GM12878 (cell line): Measurements from ENCODE around the gene GRM6. TPM values are rescaled to one million over a fixed set of nuclear protein-coding genes. Genes with fewer than 3 reads are reported as not detected.

ENCODE experiments used
- ATAC-seq: fragments of 200-7000 bp; cut with Tn5 transposase; 3 replicates; pipeline ENCODE4 v1.9.1; 2020; ENCODE audit warnings: mild to moderate bottlenecking, moderate library complexity
- Bru-seq: library from RNA; stranded (reverse); fragments of 400-500 nt; gene quantifications from one replicate; lab custom pipeline; 2021; lab: Mats Ljungman, UMichigan
- BruChase-seq, 2 experiments: library from RNA; stranded (reverse); fragments of 400-500 nt; gene quantifications; one replicate each; lab custom pipeline; 2021; lab: Mats Ljungman, UMichigan
- BruUV-seq: library from RNA; stranded (reverse); fragments of 400-500 nt; replicated peaks from 2 replicates; lab custom pipeline; 2021; lab: Mats Ljungman, UMichigan
- CTCF ChIA-PET: fragments of 300-600 bp; sonication (Branson Sonifier 250); formaldehyde crosslinking; extraction: SDS; loops from one replicate; lab custom pipeline; 2021; ENCODE audit warnings: inconsistent platforms; lab: Yijun Ruan, JAX
- POLR2A ChIA-PET: fragments of 350-600 bp; formaldehyde crosslinking; extraction: SDS; loops from one replicate; lab custom pipeline; 2021; ENCODE audit warnings: inconsistent platforms; lab: Charles Lee
- RAD21 ChIA-PET: fragments of 300-600 bp; sonication (Branson Sonifier 250); formaldehyde crosslinking; loops from one replicate; lab custom pipeline; 2023; ENCODE audit warnings: antibody characterized with exemption; ENCODE audit not compliant: unreplicated experiment; lab: Charles Lee
- SMC1A ChIA-PET: fragments of 300-600 bp; sonication (Branson Sonifier 250); formaldehyde crosslinking; loops from one replicate; lab custom pipeline; 2023; ENCODE audit not compliant: unreplicated experiment, uncharacterized antibody; lab: Charles Lee
- DNase-seq: peaks from one replicate; pipeline ENCODE4 v3.0.0-alpha.2; 2011; ENCODE audit warnings: low read depth, low spot score
- FAIRE-seq: peaks from 3 replicates; lab custom pipeline; 2011; peaks lifted over from hg19 to GRCh38; lab: Jason Lieb, UNC
- H2AFZ ChIP-seq: 2 replicates; pipeline ENCODE4 v1.6.0; 2011; ENCODE audit warnings: low read depth, low read length, control low read depth; ENCODE audit not compliant: control insufficient read depth
- H3K27ac ChIP-seq: 2 replicates; pipeline ENCODE4 v1.5.1; 2011; ENCODE audit warnings: control low read depth; ENCODE audit not compliant: control insufficient read depth, insufficient read depth
- H3K27me3 ChIP-seq, 2 experiments: replicated peaks in 1 of 2; 2 replicates each; pipeline versions ENCODE4 v1.6.0 to v1.6.1; 2011; ENCODE audit warnings: low read length in 1 of 2; ENCODE audit not compliant: control insufficient read depth in 2 of 2, insufficient read depth in 2 of 2
- H3K36me3 ChIP-seq, 2 experiments: 2 replicates each; pipeline ENCODE4 v1.5.1; 2011; ENCODE audit warnings: low read length in 1 of 2; ENCODE audit not compliant: control insufficient read depth in 2 of 2, insufficient read depth in 2 of 2
- H3K4me1 ChIP-seq: 2 replicates; pipeline ENCODE4 v1.6.1; 2011; ENCODE audit warnings: mild to moderate bottlenecking, low read length, moderate library complexity, mixed read lengths; ENCODE audit not compliant: control insufficient read depth, insufficient read depth
- H3K4me2 ChIP-seq: 2 replicates; pipeline ENCODE4 v1.6.0; 2011; ENCODE audit warnings: control low read depth; ENCODE audit not compliant: control insufficient read depth, insufficient read depth
- H3K4me3 ChIP-seq: fragments of 200-600 bp; sonication (generic); 2 replicates; pipeline ENCODE4 v1.5.1; 2016
- H3K79me2 ChIP-seq: 2 replicates; pipeline ENCODE4 v1.6.0; 2011; ENCODE audit warnings: low read length; ENCODE audit not compliant: control insufficient read depth, insufficient read depth
- H3K9ac ChIP-seq: 2 replicates; pipeline ENCODE4 v1.8.0; 2011; ENCODE audit warnings: low read length, control low read depth, mixed read lengths; ENCODE audit not compliant: control insufficient read depth, insufficient read depth
- H3K9me3 ChIP-seq: replicated peaks from 3 replicates; pipeline ENCODE4 v1.5.1; 2011; ENCODE audit warnings: mild to moderate bottlenecking, low read length; ENCODE audit not compliant: control insufficient read depth, insufficient read depth
- H4K20me1 ChIP-seq: 2 replicates; pipeline ENCODE4 v1.6.0; 2011; ENCODE audit not compliant: control insufficient read depth, insufficient read depth
- ATF3 ChIP-seq: IDR thresholded peaks from 2 replicates; pipeline ENCODE4 v1.6.1; 2011; ENCODE audit warnings: low read depth, mild to moderate bottlenecking, low read length, moderate library complexity, borderline replicate concordance; ENCODE audit errors: extremely low read depth
- EZH2 ChIP-seq: IDR thresholded peaks from 2 replicates; pipeline ENCODE4 v1.6.1; 2012; ENCODE audit warnings: low read depth, mild to moderate bottlenecking, control low read depth, inconsistent platforms, low read length, borderline replicate concordance; ENCODE audit not compliant: control insufficient read depth
- HCFC1 ChIP-seq: fragments of 150-350 bp; IDR thresholded peaks from 2 replicates; pipeline ENCODE4 v1.6.1; 2014; ENCODE audit warnings: low read length
- MTA2 ChIP-seq: fragments of 450-650 bp; IDR thresholded peaks from 2 replicates; pipeline ENCODE4 v1.6.1; 2016; ENCODE audit warnings: low read depth, mild to moderate bottlenecking, moderate library complexity
- MXI1 ChIP-seq: fragments of 150-350 bp; IDR thresholded peaks from 2 replicates; pipeline ENCODE4 v1.6.1; 2011; ENCODE audit warnings: low read depth, mild to moderate bottlenecking, inconsistent platforms, low read length, improper control_type of control experiment
- POU2F2 ChIP-seq: IDR thresholded peaks from 3 replicates; pipeline ENCODE4 v1.6.1; 2011; ENCODE audit warnings: low read depth, mild to moderate bottlenecking, low read length, borderline replicate concordance
- SMAD5 ChIP-seq: IDR thresholded peaks from 2 replicates; pipeline ENCODE4 v1.6.1; 2016; ENCODE audit warnings: antibody characterized with exemption, low read depth
- STAT1 ChIP-seq: fragments of 450-650 bp; conservative IDR thresholded peaks from 2 replicates; pipeline ENCODE4 v1.6.1; 2014; ENCODE audit warnings: antibody characterized with exemption, mild to moderate bottlenecking
- STAT3 ChIP-seq: IDR thresholded peaks from 2 replicates; pipeline ENCODE4 v1.6.1; 2011; ENCODE audit warnings: low read depth, low read length, improper control_type of control experiment
- ZNF274 ChIP-seq: IDR thresholded peaks from one replicate; pipeline ENCODE4 v1.8.0; 2011; ENCODE audit not compliant: insufficient read length, insufficient read depth
- ZSCAN29 ChIP-seq: fragments of 450-650 bp; IDR thresholded peaks from 2 replicates; pipeline ENCODE4 v1.6.1; 2017; ENCODE audit warnings: mild to moderate bottlenecking, moderate library complexity
- WGBS: methylation state at CpG from one replicate; pipeline ENCODE4 v1.1.6; 2016; ENCODE audit warnings: low lambda C conversion rate; ENCODE audit not compliant: insufficient replicate concordance, insufficient coverage; ENCODE audit errors: missing lambda C conversion rate; 5-methylcytosine and 5-hydroxymethylcytosine counted together
- in situ Hi-C: fragments of 300-500 bp; cut with MboI; formaldehyde crosslinking; loops from 9 replicates; pipeline ENCODE4 v1.14.3; 2018; ENCODE audit warnings: mixed read lengths
- intact Hi-C: fragments of 100-400 bp; cut with micrococcal nuclease; formaldehyde crosslinking; loops from one replicate; pipeline ENCODE4 v1.14.2; 2022; ENCODE audit not compliant: unreplicated experiment
- long read RNA-seq, 2 experiments: library from polyadenylated mRNA; unstranded; transcript quantifications; one replicate each; pipeline ENCODE4 v2.0.0, GENCODE V29; 2019 to 2020
- polyA minus RNA-seq, 3 experiments: library from RNA; depleted of rRNA, polyadenylated mRNA; stranded (reverse); fragments of >200 nt; gene quantifications; 2 replicates each; pipeline ENCODE4 v1.2.3, GENCODE V29; 2011
- polyA plus RNA-seq, 11 experiments: library from polyadenylated mRNA; depleted of rRNA in 4 of 11; unstranded in 6 of 11; stranded (reverse) in 5 of 11; fragments of >200 nt; fragmentation: Nextera tagmentation in 4 of 11; fragmentation: Illumina TruSeq in 1 of 11; extraction: Ambion mirVana in 4 of 11; extraction: Trizol in 1 of 11; gene quantifications; 1 replicate in 1 of 11; 2 replicates in 10 of 11; pipeline versions ENCODE4 v1.2.1 to v1.2.3, GENCODE V29; 2011 to 2016; ENCODE audit warnings: inconsistent platforms in 2 of 11, missing spikeins in 2 of 11, low read depth in 1 of 11
- total RNA-seq, 4 experiments: library from RNA; depleted of rRNA in 3 of 4; stranded (reverse); fragments of >200 nt in 3 of 4; fragmentation: Illumina TruSeq in 1 of 4; extraction: Trizol in 1 of 4; gene quantifications; 2 replicates each; pipeline versions ENCODE4 v1.2.1 to v1.2.3, GENCODE V29; 2013 to 2021

GRM6 gene
- not detected in 2 replicates for total RNA-seq (2013; cell fraction: nucleolus; rRNA removed)
- not detected in 2 replicates for total RNA-seq (2014; rRNA removed)
- total RNA-seq (2014; rRNA removed; fragmentation: Illumina TruSeq; extraction: Trizol), result not detected in 2 replicates
- not detected in 2 replicates for total RNA-seq (2021)
- polyA plus RNA-seq (2011; ENCODE audit: low read depth), result not detected
- polyA plus RNA-seq (2011; rRNA removed), result not detected in 2 replicates
- polyA plus RNA-seq (2011; cell fraction: cytosol; rRNA removed), result not detected in 2 replicates
- polyA plus RNA-seq (2011; cell fraction: nucleus; rRNA removed), result not detected in 2 replicates
- polyA plus RNA-seq (2012), result not detected in 2 replicates
- not detected in 2 replicates for polyA plus RNA-seq (2014; fragmentation: Illumina TruSeq; extraction: Trizol)
- not detected for polyA plus RNA-seq (2014; fragmentation: Nextera tagmentation; extraction: Ambion mirVana)
- not detected in 2 replicates for polyA plus RNA-seq (2014; rRNA removed)
- not detected for polyA plus RNA-seq (2016; fragmentation: Nextera tagmentation; extraction: Ambion mirVana)
- not detected in 2 replicates for polyA minus RNA-seq (2011; rRNA and poly(A)+ RNA removed)
- not detected in 2 replicates for polyA minus RNA-seq (2011; cell fraction: cytosol; rRNA and poly(A)+ RNA removed)
- polyA minus RNA-seq (2011; cell fraction: nucleus; rRNA and poly(A)+ RNA removed), result not detected in 2 replicates
- Bru-seq, nascent RNA, result not detected
- not detected for BruChase-seq, experiment 1, labeled RNA remaining after a 6-hour chase
- BruChase-seq, experiment 2, labeled RNA remaining after a 2-hour chase, result not detected
- long read RNA-seq, experiment 1, result 0 reads
- long read RNA-seq, experiment 2, result 0 reads

GRCh38 chr5:178994580-178995340 is at the start of gene GRM6:
TSS of gene GRM6 (minus strand) at chr5:178995320. CDS start at chr5:178994944, 376 bp downstream.
- CTCF ChIA-PET, result no interaction called here
- no peak within 1 kb of the TSS for H3K4me3 ChIP-seq
- no peak within 1 kb of the TSS for H2AFZ ChIP-seq
- BruUV-seq, result no TSS peak
- H3K4me2 ChIP-seq, result no peak within 1 kb of the TSS
- FAIRE-seq, result no peak
- in situ Hi-C loops, result no loop called here
- H3K9me3 ChIP-seq, result no peaks in the 10 kb centered on the region; the same call in 2 of the 3 replicates
- no peak within 1 kb of the TSS for H3K9ac ChIP-seq
- H3K27ac ChIP-seq, result no peak within 1 kb of the TSS
- TF ChIP-seq ZSCAN29 (no peak), STAT3 (no peak), HCFC1 (no peak), MTA2 (no peak), SMAD5 (no peak), MXI1 (no peak), ZNF274 (no peak), POU2F2 (no peak), ATF3 (no peak), STAT1 (no peak), EZH2 (no peak)
- H3K36me3 ChIP-seq, result no peaks in the 10 kb centered on the region
- no peak for DNase-seq
- WGBS, result 61% methylated on average over 49 of the region's 97 CpGs
- H3K27me3 ChIP-seq, result no peaks in the 10 kb centered on the region
- no peaks in the 10 kb centered on the region for H3K4me1 ChIP-seq
- SMC1A ChIA-PET, result no interaction called here
- no peak for ATAC-seq
- no peaks in the 10 kb centered on the region for H4K20me1 ChIP-seq
- no peaks in the 10 kb centered on the region for H3K79me2 ChIP-seq
- RAD21 ChIA-PET, result no interaction called here
- POLR2A ChIA-PET, result no interaction called here
- intact Hi-C loops, result no loop called here
